ENCODE results near the gene MARCHF11.

MARCHF11 gene

GRCh38 chr5:16050414-16050813 is 129.2 kb downstream of the MARCHF11 start:
- no peak for DNase-seq

GRCh38 chr5:16049761-16050160 is 129.8 kb downstream of the MARCHF11 start:
- no peak for DNase-seq

- DNase-seq: no peak
Observed at GRCh38 chr5:16048132-16048531, 131.5 kb downstream of the MARCHF11 start.

- DNase-seq: no peak
Observed at GRCh38 chr5:16043349-16043965, 136.1 kb downstream of the MARCHF11 start.

- no peak for DNase-seq
Observed at GRCh38 chr5:16037121-16037845, 142.3 kb downstream of the MARCHF11 start.

- DNase-seq: no peak
Observed at GRCh38 chr5:16034319-16035001, 145.1 kb downstream of the MARCHF11 start.

- no peak for DNase-seq
Observed at GRCh38 chr5:16033187-16033925, 146.2 kb downstream of the MARCHF11 start.

GRCh38 chr5:16028708-16029107 is 150.9 kb downstream of the MARCHF11 start:
- no peak for DNase-seq

GRCh38 chr5:16025681-16026080 is 153.9 kb downstream of the MARCHF11 start:
- no peak for DNase-seq

- no peak for DNase-seq
Observed at GRCh38 chr5:16018970-16019369, 160.6 kb downstream of the MARCHF11 start.

GRCh38 chr5:16017720-16018119 is 161.9 kb downstream of the MARCHF11 start:
- no peak for DNase-seq

Data from bone marrow (tissue), 2 donors.